Measurements from ENCODE around the gene ISLR. TPM values are rescaled to one million over a fixed set of nuclear protein-coding genes. Genes with fewer than 3 reads are reported as not detected.

The ISLR gene
- total and polyA plus RNA-seq, 2 of the 8 experiments (the other 6 are each of a cell fraction or from before 2014, with no cell fraction given), result 0.29 to 0.35 TPM

DNA sequence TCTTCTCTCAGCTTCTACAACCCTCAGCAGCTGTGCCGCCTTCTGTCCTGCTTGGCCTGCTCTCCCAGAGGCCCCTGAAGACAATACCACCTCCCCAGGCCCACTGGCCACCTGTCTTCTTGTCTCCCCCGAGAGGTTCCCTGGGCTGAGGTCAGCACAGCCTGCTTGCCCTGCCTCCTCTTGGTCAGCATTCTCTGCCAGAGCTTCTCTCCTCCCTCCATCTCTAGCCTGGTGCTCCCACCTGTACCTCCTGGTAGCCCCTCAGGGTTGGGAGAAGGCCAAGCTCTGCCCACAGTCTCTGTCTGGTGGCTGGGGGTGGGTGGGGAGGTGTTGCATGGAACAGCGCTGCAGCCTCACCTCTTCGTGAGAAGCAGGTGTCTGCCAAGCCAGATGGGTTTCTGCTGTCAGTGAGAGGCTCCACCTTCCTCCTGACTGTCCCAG lies 5.6 kb upstream of the ISLR start:
- H3K4me3 ChIP-seq (ENCODE audit: extremely low read depth in 1 of 4, insufficient read depth in 2 of 4, low read depth in 3 of 4, low read length in 4 of 4), result no peak overlapping the region
- H3K18ac ChIP-seq (ENCODE audit: extremely low read depth, low read length), result no peak overlapping the region; the same call in 1 of the 2 replicates
- H2BK20ac ChIP-seq (ENCODE audit: low read length), result no peak overlapping the region
- no peak overlapping the region for H3K4ac ChIP-seq (replicated peaks; ENCODE audit: insufficient read length, low read depth, low read length)
- H4K8ac ChIP-seq (ENCODE audit: extremely low read depth, insufficient read depth, low read length), result no peak overlapping the region; the same call in 1 of the 2 replicates
- H3K56ac ChIP-seq (replicated peaks; ENCODE audit: insufficient read length, low read depth, low read length), result no peak overlapping the region
- no peaks in the 10 kb centered on the region for H4K20me1 ChIP-seq (replicated peaks in 1 of 2; ENCODE audit: control insufficient read depth in 1 of 2, insufficient read depth in 2 of 2, low read length in 2 of 2)
- H2BK12ac ChIP-seq (ENCODE audit: low read depth, low read length), result 0 out of 2 replicates have a peak overlapping the region, but pooled peaks have one; percentile 2
- H3K79me1 ChIP-seq (ENCODE audit: low read depth, low read length), result no peaks in the 10 kb centered on the region
- no peak overlapping the region for H2BK5ac ChIP-seq (ENCODE audit: low read depth, low read length)
- H3K4me2 ChIP-seq (ENCODE audit: insufficient read depth in 1 of 2, low read depth in 2 of 2, low read length in 2 of 2), result no peak overlapping the region
- H2AK5ac ChIP-seq (ENCODE audit: low read depth, low read length), result no peak overlapping the region
- no peak overlapping the region for H2AFZ ChIP-seq (ENCODE audit: low read length)
- ChIA-PET CTCF (ENCODE audit: partially characterized antibody) (interaction anchor here (0.7 to 2.0 kb wide), 3 partner anchors 12 to 153 kb away, joined by 4 to 7 read pairs (median 4); no protein-coding TSS in a partner anchor), POLR2A (ENCODE audit: partially characterized antibody) (interaction anchor here (0.6 kb wide), 1 partner anchor 107 kb away, joined by 3 read pairs; no protein-coding TSS in a partner anchor)
- 91% methylated on average over 4 of the region's 4 CpGs; no CpG with 5 or more reads in 1 of the 2 experiments for WGBS, 2 experiments (ENCODE audit: extremely low coverage in 1 of 2, insufficient coverage in 1 of 2, insufficient read length in 1 of 2, insufficient replicate concordance in 2 of 2, low coverage in 1 of 2, low lambda C conversion rate in 2 of 2, missing lambda C conversion rate in 1 of 2)
- peaks cover 2% of the 10 kb centered on the region; the same call in 1 of the 2 replicates for H3K23me2 ChIP-seq (ENCODE audit: low read depth, low read length)
- H3K79me2 ChIP-seq (ENCODE audit: control insufficient read depth in 1 of 2, insufficient read depth in 2 of 2, low read length in 2 of 2), result no peaks in the 10 kb centered on the region
- H3K27me3 ChIP-seq (replicated peaks in 1 of 4; ENCODE audit: control insufficient read depth in 3 of 4, extremely low read depth in 1 of 4, insufficient read depth in 3 of 4, low read length in 3 of 4), result no peaks in the 10 kb centered on the region; a peak in 1 of 7 replicates
- no peak for TF ChIP-seq BACH1 (IDR thresholded peaks at IDR 0.05; ENCODE audit: low read length)
- no peak for TF ChIP-seq SP2 (IDR thresholded peaks at IDR 0.05; ENCODE audit: low read length)
- TF ChIP-seq CHD2 (IDR thresholded peaks at IDR 0.05; ENCODE audit: low read length), result no peak
- TF ChIP-seq EZH2 (IDR thresholded peaks at IDR 0.05; ENCODE audit: low read depth, low read length, severe bottlenecking), result no peak
- no peak for TF ChIP-seq NRF1 (IDR thresholded peaks at IDR 0.05; ENCODE audit: low read depth, low read length)
- TF ChIP-seq KDM5A (IDR thresholded peaks at IDR 0.05; ENCODE audit: low read length), result no peak
- H3K36me3 ChIP-seq (ENCODE audit: control insufficient read depth in 2 of 4, insufficient read depth in 4 of 4, low read length in 3 of 4), result no peaks in the 10 kb centered on the region
- H4K91ac ChIP-seq (replicated peaks; ENCODE audit: insufficient read length, low read length), result no peak overlapping the region
- H3K14ac ChIP-seq (ENCODE audit: insufficient read length), result no peak overlapping the region
- no peak overlapping the region for H3K27ac ChIP-seq (ENCODE audit: low read depth, low read length)
- peaks cover 0 to 4% (median 3%) of the 10 kb centered on the region in 4 experiments; a peak in 4 of 7 replicates for H3K4me1 ChIP-seq (replicated peaks in 1 of 4; ENCODE audit: control insufficient read depth in 3 of 4, insufficient read depth in 4 of 4, low read length in 3 of 4)
- H2BK120ac ChIP-seq (replicated peaks; ENCODE audit: low read depth, low read length), result no peak overlapping the region
- no peaks in the 10 kb centered on the region for H3K9me3 ChIP-seq (ENCODE audit: insufficient read depth in 2 of 2, low read depth in 1 of 2, low read length in 1 of 2)
- H4K5ac ChIP-seq (ENCODE audit: insufficient read length, low read depth, low read length), result no peak overlapping the region
- DNase-seq (ENCODE audit: low read depth in 1 of 2, low spot score in 2 of 2), result no peak
- no peak for FAIRE-seq
- 0 out of 2 replicates have a peak overlapping the region, but pooled peaks have one; percentile 16 for H2BK15ac ChIP-seq (ENCODE audit: low read length)
- H3K23ac ChIP-seq (ENCODE audit: insufficient read length), result no peak overlapping the region
- H3K9ac ChIP-seq (replicated peaks in 1 of 4; ENCODE audit: extremely low read depth in 1 of 4, low read depth in 3 of 4, low read length in 3 of 4), result no peak overlapping the region

Data from H1 (cell line).